Vagina (tissue), 2 donors: ENCODE data around the gene ANKS1B.

Source experiments
- CTCF ChIP-seq, 3 experiments: fragments of 450-650 bp in 2 of 3; fragments of 200-600 bp in 1 of 3; sonication (generic) in 1 of 3; IDR thresholded peaks; one replicate each; pipeline ENCODE4 v1.5.1; 2017 to 2019; ENCODE audit warnings: antibody characterized with exemption in 3 of 3, mild to moderate bottlenecking in 2 of 3, moderate library complexity in 2 of 3
- POLR2A ChIP-seq, 2 donors: fragments of 450-650 bp; IDR thresholded peaks; one replicate each; pipeline ENCODE4 v1.6.1; 2017; ENCODE audit warnings: antibody characterized with exemption in 2 of 2, mild to moderate bottlenecking in 2 of 2, moderate library complexity in 2 of 2
- POLR2AphosphoS5 ChIP-seq, 2 donors: sonication (generic); formaldehyde crosslinking; IDR thresholded peaks; one replicate each; pipeline ENCODE4 v1.9.0; 2017; ENCODE audit warnings: antibody characterized with exemption in 2 of 2, mild to moderate bottlenecking in 2 of 2, low read depth in 1 of 2; ENCODE audit not compliant: insufficient read depth in 1 of 2

DNA sequence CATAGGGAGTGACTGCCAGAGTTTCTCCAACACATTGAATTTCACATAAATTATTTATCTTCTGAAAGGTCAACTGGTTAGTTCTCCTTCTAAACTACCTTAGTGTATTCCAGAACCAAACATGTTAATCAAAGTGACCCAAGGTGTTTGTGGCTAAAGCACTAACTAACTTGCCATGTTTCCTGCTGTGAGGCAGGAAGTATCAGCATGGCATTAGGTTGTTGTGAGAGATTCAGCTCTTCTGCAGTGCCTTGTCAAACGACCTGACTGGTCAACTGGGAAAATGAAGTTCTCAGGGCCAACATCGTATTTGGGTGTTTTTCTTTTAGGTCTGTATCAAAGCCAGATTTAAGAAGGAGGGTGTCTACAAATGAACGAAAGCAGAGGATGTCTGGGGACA lies 891.6 kb downstream of the ANKS1B start:
- TF ChIP-seq CTCF (IDR thresholded peaks at IDR 0.05), result no peak
- TF ChIP-seq POLR2A (IDR thresholded peaks at IDR 0.05), result no peak
- TF ChIP-seq POLR2AphosphoS5 (IDR thresholded peaks at IDR 0.05; ENCODE audit: insufficient read depth in 1 of 2, low read depth in 1 of 2), result no peak
